Type B pancreatic cell (in vitro differentiated cells): ENCODE data around the gene PTOV1. TPM values are rescaled to one million over a fixed set of nuclear protein-coding genes. Genes with fewer than 3 reads are reported as not detected.

Experiments used
- DNase-seq: peaks from one replicate; pipeline ENCODE4 v3.0.0; 2021; ENCODE audit warnings: mixed read lengths; ENCODE audit not compliant: unreplicated experiment; ENCODE audit errors: extremely low spot score
- H3K27ac Mint-ChIP-seq: 2 replicates; pipeline ENCODE4 v1.8.0; 2021; ENCODE audit warnings: mild to moderate bottlenecking, mixed read lengths
- H3K27me3 Mint-ChIP-seq: 2 replicates; pipeline ENCODE4 v1.8.0; 2021; ENCODE audit warnings: mixed read lengths
- H3K36me3 Mint-ChIP-seq: 2 replicates; pipeline ENCODE4 v1.8.0; 2021; ENCODE audit warnings: mixed read lengths
- H3K4me1 Mint-ChIP-seq: one replicate; pipeline ENCODE4 v1.8.0; 2021; ENCODE audit warnings: mixed read lengths; ENCODE audit not compliant: unreplicated experiment
- H3K4me3 Mint-ChIP-seq: 2 replicates; pipeline ENCODE4 v1.8.0; 2021; ENCODE audit warnings: mild to moderate bottlenecking, mixed read lengths
- H3K9me3 Mint-ChIP-seq: 2 replicates; pipeline ENCODE4 v1.8.0; 2021; ENCODE audit warnings: mixed read lengths
- total RNA-seq: library from RNA; stranded (reverse); gene quantifications from 2 replicates; pipeline ENCODE4 v1.2.1, GENCODE V29; 2021; ENCODE audit warnings: low replicate concordance
- TF ChIP-seq, protein P1 (sequence below): fragments of 200-600 bp; sonication (generic); conservative IDR thresholded peaks from 2 replicates; pipeline ENCODE4 v1.5.0; 2021; ENCODE audit warnings: antibody characterized with exemption, mild to moderate bottlenecking

PTOV1 gene
- total RNA-seq, 1 donor from 2014 or later, result 388 TPM

DNA sequence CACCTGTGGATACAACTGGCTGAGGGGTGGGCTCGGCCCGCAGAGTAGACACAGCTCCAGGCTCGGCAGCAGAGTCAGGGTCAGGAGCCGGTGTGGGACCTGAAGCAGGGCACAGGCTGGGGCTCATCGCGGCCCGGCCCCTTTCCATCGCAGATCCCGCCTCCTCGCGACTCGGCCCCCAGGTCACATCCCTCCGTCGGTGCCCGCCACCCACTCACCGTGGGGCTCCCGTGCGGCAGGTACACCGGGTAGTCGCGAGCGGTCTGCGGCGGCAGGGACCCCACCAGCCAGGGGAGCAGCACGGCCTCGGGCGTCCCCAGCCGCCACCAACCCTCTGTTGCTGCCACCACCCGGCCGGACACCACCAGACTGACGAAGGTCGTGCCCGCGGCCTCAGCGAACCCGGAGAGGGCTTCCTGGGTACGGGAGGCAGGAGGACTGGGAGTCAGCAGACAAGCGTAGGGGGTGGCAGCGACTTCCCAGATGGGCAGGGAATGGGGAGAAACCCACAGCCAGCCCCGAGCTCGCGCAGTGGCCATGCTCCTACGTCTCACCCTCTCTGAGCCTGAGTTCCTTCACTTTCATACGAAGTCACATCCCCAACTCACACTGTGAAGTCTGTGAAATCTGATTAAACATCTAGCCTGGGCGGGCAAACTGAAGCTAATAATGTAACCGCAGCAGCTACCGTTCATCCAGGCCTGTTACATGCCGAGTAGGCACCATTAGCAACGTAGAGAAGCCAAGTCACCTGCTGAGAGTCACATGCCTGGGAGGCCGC lies 41.6 kb upstream of the PTOV1 start:
- TF ChIP-seq, protein P1, sequence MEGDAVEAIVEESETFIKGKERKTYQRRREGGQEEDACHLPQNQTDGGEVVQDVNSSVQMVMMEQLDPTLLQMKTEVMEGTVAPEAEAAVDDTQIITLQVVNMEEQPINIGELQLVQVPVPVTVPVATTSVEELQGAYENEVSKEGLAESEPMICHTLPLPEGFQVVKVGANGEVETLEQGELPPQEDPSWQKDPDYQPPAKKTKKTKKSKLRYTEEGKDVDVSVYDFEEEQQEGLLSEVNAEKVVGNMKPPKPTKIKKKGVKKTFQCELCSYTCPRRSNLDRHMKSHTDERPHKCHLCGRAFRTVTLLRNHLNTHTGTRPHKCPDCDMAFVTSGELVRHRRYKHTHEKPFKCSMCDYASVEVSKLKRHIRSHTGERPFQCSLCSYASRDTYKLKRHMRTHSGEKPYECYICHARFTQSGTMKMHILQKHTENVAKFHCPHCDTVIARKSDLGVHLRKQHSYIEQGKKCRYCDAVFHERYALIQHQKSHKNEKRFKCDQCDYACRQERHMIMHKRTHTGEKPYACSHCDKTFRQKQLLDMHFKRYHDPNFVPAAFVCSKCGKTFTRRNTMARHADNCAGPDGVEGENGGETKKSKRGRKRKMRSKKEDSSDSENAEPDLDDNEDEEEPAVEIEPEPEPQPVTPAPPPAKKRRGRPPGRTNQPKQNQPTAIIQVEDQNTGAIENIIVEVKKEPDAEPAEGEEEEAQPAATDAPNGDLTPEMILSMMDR, result no peak
- Mint-ChIP-seq H3K4me3 (peak overlapping the region; percentile 92), H3K27me3 (no peaks in the 10 kb centered on the region), H3K4me1 (peaks cover 24% of the 10 kb centered on the region), H3K36me3 (peaks cover 9% of the 10 kb centered on the region), H3K9me3 (no peaks in the 10 kb centered on the region), H3K27ac (peak overlapping the region; percentile 85)
- no peak for DNase-seq

- DNase-seq, result no peak
- TF ChIP-seq, protein P1, result no peak
- Mint-ChIP-seq H3K27ac (peak overlapping the region; percentile 80), H3K9me3 (no peaks in the 10 kb centered on the region), H3K4me1 (peaks cover 27% of the 10 kb centered on the region), H3K36me3 (peaks cover 9% of the 10 kb centered on the region), H3K4me3 (peak overlapping the region; percentile 92), H3K27me3 (no peaks in the 10 kb centered on the region)
Observed at GRCh38 chr19:49809941-49810389, 41.0 kb upstream of the PTOV1 start.

- Mint-ChIP-seq H3K4me1 (peaks cover 24% of the 10 kb centered on the region), H3K27me3 (no peaks in the 10 kb centered on the region), H3K4me3 (no peak overlapping the region), H3K36me3 (peaks cover 6% of the 10 kb centered on the region), H3K27ac (no peak overlapping the region), H3K9me3 (no peaks in the 10 kb centered on the region)
- TF ChIP-seq, protein P1, result no peak
- no peak for DNase-seq
Observed at GRCh38 chr19:49811328-49811727, 39.6 kb upstream of the PTOV1 start.

DNA sequence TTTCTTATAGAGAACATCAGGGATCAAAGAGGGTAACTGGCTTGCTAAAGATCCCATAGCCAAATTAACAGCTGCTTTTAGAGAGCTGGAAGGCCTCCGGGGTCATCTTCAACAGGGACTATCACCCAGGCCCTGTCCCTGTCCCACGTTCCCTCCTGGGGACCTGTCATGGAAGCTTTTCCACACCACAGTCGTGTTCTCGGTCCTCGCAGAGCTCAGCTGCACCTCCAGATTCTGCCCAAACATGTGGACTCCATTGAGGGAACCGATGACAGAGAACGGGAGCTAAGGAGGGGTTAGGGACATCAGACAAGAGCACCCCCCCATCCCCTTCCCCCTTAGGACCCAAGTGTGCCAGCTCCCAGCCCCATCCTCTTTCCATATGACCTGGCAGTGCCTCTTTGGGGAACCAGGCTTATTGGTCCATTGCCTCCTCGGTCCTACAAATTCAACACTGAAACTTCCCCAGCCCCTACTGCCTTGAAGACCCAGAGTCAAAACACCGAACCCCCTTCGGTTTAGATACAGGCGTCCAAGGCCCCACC lies 38.4 kb upstream of the PTOV1 start:
- Mint-ChIP-seq H3K27ac (peak overlapping the region; percentile 99), H3K4me1 (peaks cover 26% of the 10 kb centered on the region), H3K9me3 (no peaks in the 10 kb centered on the region), H3K27me3 (no peaks in the 10 kb centered on the region), H3K4me3 (peak overlapping the region; percentile 99), H3K36me3 (peaks cover 4% of the 10 kb centered on the region)
- DNase-seq, result no peak
- TF ChIP-seq, protein P1, result no peak

DNA sequence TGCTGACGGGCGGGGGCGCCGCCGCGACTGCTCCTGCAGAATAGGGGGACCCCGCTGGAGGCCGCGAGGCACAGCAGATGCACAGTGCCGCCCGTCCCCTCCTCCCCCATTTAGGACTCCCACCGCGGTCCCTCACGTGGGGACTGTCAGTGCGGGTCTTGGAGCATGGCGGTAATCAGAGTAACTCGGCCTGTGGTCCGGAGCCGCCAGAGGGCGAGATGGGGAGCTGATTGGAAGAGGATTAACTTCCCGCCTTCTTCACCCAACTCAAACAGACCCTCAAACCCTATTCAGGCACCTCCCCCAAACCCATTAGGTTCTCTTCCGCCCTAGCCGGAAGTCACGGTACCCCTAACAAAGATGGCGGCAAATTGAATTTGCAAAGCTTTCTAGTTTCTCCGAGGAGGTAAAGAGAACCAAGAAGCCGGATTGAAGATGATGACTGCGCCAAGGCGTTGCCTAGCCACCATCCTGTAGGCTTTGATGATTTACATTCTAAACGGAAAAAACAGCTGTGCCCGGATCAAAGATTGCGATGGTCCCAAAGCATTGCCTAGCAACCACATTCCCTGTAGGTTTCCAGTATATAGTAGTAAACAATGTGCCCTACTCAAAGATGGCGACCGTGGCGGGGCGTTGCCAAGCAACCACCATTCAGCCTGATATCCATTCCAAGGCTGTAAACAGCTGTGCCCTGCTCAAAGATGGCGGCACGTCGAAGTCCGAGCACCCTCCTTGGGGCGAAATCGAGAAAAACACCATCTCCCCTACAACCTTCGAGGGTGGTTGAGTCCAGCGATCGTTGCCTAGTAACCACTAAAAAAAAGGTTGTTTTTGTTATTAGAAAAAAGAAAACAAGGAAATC lies 37.7 kb upstream of the PTOV1 start, which contains the start of gene FUZ:
TSS of gene FUZ (minus strand) at position 296 of the 865 bp plus-strand sequence. CDS start at position 110, 186 bp downstream.
- DNase-seq, result peak; percentile 94
- TF ChIP-seq, protein P1, result peak; percentile 60
- H3K4me3 Mint-ChIP-seq, result peak within 1 kb of the TSS; percentile 99
- no peaks in the 10 kb centered on the region for H3K9me3 Mint-ChIP-seq
- peak within 1 kb of the TSS; percentile 99 for H3K27ac Mint-ChIP-seq
- H3K4me1 Mint-ChIP-seq, result peaks cover 26% of the 10 kb centered on the region
- H3K27me3 Mint-ChIP-seq, result no peaks in the 10 kb centered on the region
- peaks cover 4% of the 10 kb centered on the region for H3K36me3 Mint-ChIP-seq
